IPS-18a (cell line): ENCODE results near the gene JARID2.
"Not testable (repeated sequence)": the region's sequence is repeated elsewhere in the genome, so short reads cannot be mapped to it uniquely, and the experiment has no call there.

Experiments used
- H3K27ac ChIP-seq: one replicate; pipeline ENCODE4 v1.5.1; 2013; ENCODE audit warnings: low read length
- H3K27me3 ChIP-seq: one replicate; pipeline ENCODE4 v1.6.1; 2013; ENCODE audit warnings: mild to moderate bottlenecking, low read length; ENCODE audit not compliant: control insufficient read depth, insufficient read depth
- H3K36me3 ChIP-seq: one replicate; pipeline ENCODE4 v1.6.1; 2013; ENCODE audit warnings: low read depth, low read length; ENCODE audit not compliant: control insufficient read depth
- H3K4me1 ChIP-seq: one replicate; pipeline ENCODE4 v1.6.1; 2013; ENCODE audit warnings: low read depth, low read length; ENCODE audit not compliant: control insufficient read depth
- H3K4me3 ChIP-seq: one replicate; pipeline ENCODE4 v1.5.1; 2013; ENCODE audit warnings: low read length
- H3K9ac ChIP-seq: one replicate; pipeline ENCODE4 v1.6.1; 2013; ENCODE audit warnings: mild to moderate bottlenecking, low read length, moderate library complexity
- H3K9me3 ChIP-seq: one replicate; pipeline ENCODE4 v1.6.1; 2013; ENCODE audit warnings: low read depth, low read length; ENCODE audit not compliant: control insufficient read depth

JARID2 gene

DNA sequence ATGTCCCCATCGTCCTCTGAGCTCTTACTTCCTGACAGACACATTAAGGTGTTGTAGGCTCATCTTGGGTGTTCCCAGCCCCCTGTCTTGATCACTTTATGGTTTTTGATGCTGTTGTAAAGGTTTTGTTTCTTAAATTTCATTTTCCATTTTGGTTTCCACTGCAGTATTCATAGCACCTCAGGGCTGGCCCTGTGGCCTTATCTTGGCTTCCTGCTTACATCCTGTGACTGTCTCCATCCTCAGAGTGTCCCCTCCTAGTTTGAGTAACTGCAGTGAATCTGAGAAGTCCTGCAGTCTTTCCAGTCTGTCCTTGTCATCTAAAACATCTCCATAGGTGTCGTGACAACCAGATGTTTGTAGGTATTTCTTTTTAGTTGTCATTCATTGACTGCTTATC lies 50.9 kb downstream of the JARID2 start:
- Histone ChIP-seq H3K4me1 (peaks cover 20% of the 10 kb centered on the region), H3K9me3 (no peaks in the 10 kb centered on the region), H3K9ac (no peak overlapping the region), H3K36me3 (no peaks in the 10 kb centered on the region), H3K27me3 (no peaks in the 10 kb centered on the region), H3K4me3 (no peak overlapping the region), H3K27ac (no peak overlapping the region)

DNA sequence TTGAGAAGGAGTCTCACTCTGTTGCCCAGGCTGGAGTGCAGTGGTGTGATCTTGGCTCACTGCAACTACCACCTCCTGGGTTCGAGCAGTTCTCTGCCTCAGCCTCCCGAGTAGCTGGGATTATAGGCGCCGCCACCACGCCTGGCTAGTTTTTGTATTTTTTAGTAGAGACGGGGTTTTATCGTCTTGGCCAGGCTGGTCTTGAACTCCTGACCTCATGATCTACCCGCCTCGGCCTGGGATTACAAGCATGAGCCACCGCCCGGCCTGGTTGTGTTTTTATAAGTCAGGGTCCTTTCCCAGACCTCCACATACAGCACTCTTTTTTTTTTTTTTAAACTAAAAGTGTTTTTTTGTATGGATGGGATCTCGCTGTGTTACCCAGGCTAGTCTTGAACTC lies 51.3 kb downstream of the JARID2 start:
- H3K4me3 ChIP-seq, H3K27ac ChIP-seq, H3K9me3 ChIP-seq, H3K9ac ChIP-seq, H3K27me3 ChIP-seq, H3K36me3 ChIP-seq: not testable (repeated sequence)
- peaks cover 20% of the 10 kb centered on the region for H3K4me1 ChIP-seq

DNA sequence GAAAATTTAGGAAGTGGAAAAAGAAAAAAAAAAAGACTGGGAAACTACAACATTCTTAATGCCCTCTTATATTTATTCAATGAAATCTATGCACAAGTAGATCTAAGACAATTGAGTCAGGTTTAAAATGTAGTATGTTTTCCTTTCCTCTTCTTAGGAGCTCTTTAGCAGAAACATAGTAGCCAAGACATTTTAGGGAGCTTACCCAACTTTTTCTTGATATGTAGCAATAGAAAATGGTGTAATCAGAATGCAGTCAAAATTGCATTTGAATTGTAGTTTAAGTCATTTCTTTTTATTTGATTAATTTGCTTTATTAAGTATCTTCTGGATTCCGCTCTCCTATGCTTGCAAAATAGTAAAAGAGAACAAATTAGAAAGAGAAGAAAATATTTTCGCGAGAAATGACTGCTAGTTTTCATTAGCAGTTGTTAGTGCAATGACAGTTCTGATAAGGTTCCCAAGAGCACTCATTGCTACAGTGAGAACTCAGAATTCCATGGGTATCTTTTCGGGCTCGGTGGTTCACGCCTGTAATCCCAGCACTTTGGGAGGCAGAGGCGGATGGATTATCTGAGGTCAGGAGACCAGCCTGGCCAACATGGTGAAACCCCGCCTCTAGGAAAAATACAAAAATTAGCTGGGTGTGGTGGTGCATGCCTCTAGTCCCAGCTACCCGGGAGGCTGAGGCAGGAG lies 52.2 kb downstream of the JARID2 start:
- H3K27me3 ChIP-seq, result no peaks in the 10 kb centered on the region
- H3K9me3 ChIP-seq, result no peaks in the 10 kb centered on the region
- no peaks in the 10 kb centered on the region for H3K36me3 ChIP-seq
- no peak overlapping the region for H3K27ac ChIP-seq
- no peak overlapping the region for H3K4me3 ChIP-seq
- peaks cover 22% of the 10 kb centered on the region for H3K4me1 ChIP-seq
- no peak overlapping the region for H3K9ac ChIP-seq

DNA sequence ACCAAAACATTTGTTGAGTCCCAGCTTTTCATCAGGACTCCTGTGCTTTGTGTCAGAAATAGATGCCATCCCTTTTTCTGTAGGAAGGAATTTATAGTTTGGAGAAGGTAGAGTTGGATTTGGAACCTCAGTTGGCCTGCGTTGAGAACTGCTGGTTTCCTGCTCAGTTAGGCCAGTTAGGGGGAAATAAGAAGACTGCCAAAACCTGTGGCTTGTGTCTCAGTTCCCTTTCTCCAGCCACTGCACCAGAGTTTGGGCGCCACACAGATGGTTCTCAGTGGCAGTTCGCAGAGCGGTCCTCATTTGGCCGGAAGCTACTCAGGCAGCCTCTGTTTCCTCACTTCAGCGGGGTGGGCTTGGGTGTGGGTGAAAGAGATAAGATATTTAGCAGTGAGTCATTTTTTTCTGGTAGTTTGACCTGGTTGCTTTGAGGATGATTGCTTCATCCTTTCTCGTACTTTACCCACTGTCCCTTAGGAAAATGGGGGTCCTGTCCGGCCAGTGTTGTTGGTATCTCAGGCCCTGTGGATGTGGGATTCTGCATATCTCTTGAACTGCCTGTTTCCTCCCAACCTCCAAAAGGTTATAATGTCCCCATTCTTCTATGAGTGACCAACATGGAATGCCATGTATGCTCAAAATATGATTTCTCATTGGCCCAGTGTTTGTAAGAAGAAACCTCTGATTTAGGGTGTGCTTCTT lies 53.7 kb downstream of the JARID2 start:
- Histone ChIP-seq H3K9ac (no peak overlapping the region), H3K4me3 (no peak overlapping the region), H3K4me1 (peaks cover 32% of the 10 kb centered on the region), H3K36me3 (no peaks in the 10 kb centered on the region), H3K27ac (no peak overlapping the region), H3K9me3 (no peaks in the 10 kb centered on the region), H3K27me3 (no peaks in the 10 kb centered on the region)

DNA sequence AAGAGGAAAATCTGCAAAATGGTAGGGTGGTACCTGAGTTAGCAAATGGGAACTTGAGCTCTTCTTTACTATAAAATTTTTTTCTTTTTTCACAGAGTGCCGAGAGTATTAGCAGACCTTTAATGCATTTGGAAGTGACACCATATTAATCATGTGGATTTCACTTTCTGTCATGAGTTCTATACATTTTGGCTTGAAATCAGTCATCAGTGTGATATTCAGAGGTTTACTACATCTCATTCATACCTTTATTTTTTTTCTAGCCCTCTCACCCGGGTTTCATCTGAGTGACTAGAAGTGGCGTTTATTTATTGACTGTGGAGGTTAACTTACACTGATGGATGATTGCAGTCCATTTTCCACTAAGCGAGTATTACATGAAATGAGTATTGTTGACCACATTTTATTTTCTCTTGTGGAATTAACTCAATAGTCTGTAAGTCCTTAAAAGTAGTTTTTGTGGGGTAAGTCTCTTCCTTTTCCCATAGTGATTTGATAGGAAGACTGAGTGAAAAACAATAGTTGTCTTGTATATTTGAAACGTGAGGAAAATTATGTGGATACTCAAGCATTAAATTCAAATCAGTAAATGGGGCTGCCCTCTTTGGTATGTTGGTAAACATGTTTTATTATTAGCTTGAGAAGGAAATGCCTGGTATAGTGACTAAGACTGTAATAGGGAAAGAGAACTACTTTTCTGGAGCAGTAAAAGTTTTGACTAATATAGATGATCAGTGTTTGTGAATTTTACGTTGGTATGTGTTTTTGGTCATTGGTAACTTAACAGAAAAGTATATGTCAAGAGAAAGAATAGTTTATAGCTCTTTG lies 55.5 kb downstream of the JARID2 start:
- Histone ChIP-seq H3K27me3 (no peaks in the 10 kb centered on the region), H3K9ac (no peak overlapping the region), H3K27ac (no peak overlapping the region), H3K9me3 (no peaks in the 10 kb centered on the region), H3K4me1 (peaks cover 46% of the 10 kb centered on the region), H3K4me3 (no peak overlapping the region), H3K36me3 (no peaks in the 10 kb centered on the region)

DNA sequence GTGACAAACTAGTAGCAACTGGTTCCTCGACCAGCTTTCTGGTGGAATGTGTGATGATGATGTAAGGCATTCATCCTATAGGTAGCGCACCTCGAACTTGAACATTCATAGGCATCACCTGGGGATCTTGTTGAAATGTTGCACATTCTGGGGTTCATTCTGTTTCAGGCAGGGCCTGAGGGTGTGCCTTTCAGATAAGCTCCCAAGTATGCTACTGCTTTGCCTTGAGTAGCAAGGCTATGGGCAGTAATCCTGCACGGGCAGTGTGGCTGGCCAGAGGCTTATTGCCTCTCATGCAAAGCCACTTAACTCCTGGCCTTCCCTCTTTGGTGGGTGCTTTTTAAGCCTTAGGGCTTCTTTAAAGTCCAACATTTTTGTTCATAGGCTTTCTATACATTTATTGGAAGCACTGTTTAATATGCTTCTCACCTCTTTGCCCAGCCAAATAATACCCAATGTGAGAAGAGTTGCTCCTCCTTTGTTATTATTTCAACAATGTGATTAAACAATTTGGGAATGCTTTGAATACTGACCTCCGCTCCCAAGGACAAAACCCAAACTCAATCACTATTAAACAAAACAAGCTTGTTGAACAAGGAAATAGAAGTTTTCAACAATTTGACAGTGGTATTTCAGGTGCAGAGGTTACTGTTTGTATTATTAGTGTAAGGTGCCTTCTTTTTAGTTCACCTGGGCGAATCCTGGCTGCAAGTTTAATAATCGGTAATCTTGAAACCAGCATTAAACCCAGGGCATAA lies 57.5 kb downstream of the JARID2 start:
- no peaks in the 10 kb centered on the region for H3K9me3 ChIP-seq
- H3K4me1 ChIP-seq, result peaks cover 56% of the 10 kb centered on the region
- H3K27me3 ChIP-seq, result no peaks in the 10 kb centered on the region
- no peak overlapping the region for H3K4me3 ChIP-seq
- no peak overlapping the region for H3K9ac ChIP-seq
- no peak overlapping the region for H3K27ac ChIP-seq
- no peaks in the 10 kb centered on the region for H3K36me3 ChIP-seq

DNA sequence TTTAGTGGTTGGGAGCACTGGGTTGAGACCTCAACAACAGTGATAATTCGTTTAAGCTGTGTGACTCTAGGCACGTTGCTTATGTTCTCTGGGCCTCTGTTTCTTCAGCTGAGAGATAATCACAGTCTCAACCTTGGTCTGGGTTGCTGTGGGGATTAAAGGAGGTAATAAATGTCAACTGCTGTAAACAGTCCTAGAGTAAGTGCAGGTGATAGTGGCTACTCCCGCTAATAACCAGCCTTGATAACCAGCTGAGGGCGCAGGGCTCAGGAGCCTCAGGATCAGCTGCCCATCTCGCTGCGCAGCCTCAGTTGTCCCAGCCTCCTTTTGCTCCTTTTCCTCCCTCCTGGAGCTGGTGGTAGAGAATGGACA lies 58.0 kb downstream of the JARID2 start:
- Histone ChIP-seq H3K4me1 (peaks cover 59% of the 10 kb centered on the region), H3K36me3 (no peaks in the 10 kb centered on the region), H3K27ac (no peak overlapping the region), H3K27me3 (no peaks in the 10 kb centered on the region), H3K9me3 (no peaks in the 10 kb centered on the region), H3K4me3 (no peak overlapping the region), H3K9ac (no peak overlapping the region)

DNA sequence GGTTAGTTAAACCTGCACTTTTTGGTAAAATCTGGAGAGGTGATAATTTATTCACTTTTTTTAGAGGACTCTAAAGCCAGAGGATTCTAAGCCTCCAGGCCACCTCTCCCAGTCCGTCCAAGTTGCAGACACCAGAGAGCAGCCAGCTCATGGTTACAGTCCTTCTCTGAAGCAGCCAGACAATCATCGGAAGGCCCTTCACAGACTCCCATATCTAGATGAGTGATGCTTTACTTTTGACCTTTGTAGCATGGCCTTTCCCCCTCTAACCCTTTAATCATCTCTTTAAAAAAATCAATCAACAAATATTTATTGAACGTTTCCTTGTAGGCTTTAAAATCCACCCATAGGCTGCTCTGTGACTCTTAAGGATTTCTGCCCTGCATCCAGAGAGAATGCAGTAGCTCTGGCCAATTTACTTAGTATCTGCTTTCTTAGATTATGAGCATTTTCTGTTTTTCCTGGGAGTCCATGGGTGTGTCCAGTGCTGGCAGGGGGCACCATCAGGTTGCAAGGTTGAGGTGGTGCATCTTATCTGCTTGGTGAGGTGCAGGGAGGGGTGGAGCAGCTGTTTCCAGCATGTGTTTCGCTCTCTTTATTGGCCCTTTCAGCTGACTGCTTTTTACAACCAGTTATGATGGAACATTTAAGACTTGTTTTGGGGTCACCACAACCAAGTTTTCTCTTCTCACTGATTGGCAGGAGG lies 58.6 kb downstream of the JARID2 start:
- Histone ChIP-seq H3K9me3 (no peaks in the 10 kb centered on the region), H3K9ac (no peak overlapping the region), H3K4me1 (peaks cover 58% of the 10 kb centered on the region), H3K4me3 (no peak overlapping the region), H3K36me3 (no peaks in the 10 kb centered on the region), H3K27me3 (no peaks in the 10 kb centered on the region), H3K27ac (no peak overlapping the region)

DNA sequence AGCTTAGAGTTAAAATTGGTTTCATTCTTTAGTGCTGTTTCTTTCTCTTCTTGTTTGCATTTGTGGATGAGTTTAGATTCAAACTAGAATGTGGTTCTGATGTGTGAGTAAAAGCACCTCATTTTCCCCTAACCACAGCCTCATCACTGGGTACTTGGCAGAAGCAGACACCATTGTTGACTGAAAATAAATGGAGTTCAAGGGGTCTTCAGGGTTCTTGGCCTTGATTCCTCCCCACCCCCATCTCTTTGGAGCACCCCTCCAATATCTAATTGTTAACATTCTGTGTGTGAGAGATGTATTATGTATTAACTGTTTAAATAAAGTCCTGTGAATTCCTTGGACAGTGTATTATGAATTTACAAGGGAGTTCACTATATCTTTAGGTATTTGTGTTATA lies 59.6 kb downstream of the JARID2 start:
- Histone ChIP-seq H3K27me3 (no peaks in the 10 kb centered on the region), H3K9me3 (no peaks in the 10 kb centered on the region), H3K36me3 (no peaks in the 10 kb centered on the region), H3K4me1 (peaks cover 55% of the 10 kb centered on the region), H3K4me3 (no peak overlapping the region), H3K27ac (no peak overlapping the region), H3K9ac (no peak overlapping the region)

DNA sequence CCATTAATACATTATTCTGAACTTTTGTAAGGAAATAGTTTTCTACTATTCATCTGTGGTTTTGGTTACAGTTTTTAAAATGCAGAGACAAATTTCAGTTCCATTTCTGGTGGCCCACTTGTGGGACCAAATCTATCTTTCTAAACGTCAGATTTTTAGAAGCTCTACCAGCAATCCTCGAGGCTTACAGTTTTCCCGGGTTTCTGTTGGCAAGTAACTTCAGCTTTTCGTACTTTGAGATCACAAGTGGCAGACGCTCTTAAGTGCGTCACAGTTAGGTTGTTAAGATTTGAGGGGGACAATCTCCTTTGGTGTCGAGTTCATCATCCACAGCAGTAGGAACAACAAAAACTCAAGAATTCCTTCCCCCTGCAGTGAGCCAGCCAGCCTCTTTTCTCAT lies 60.0 kb downstream of the JARID2 start:
- Histone ChIP-seq H3K9me3 (no peaks in the 10 kb centered on the region), H3K27me3 (no peaks in the 10 kb centered on the region), H3K9ac (no peak overlapping the region), H3K4me3 (no peak overlapping the region), H3K36me3 (no peaks in the 10 kb centered on the region), H3K27ac (no peak overlapping the region), H3K4me1 (peaks cover 58% of the 10 kb centered on the region)
